ENCODE data around the gene SYNPO.

DNA sequence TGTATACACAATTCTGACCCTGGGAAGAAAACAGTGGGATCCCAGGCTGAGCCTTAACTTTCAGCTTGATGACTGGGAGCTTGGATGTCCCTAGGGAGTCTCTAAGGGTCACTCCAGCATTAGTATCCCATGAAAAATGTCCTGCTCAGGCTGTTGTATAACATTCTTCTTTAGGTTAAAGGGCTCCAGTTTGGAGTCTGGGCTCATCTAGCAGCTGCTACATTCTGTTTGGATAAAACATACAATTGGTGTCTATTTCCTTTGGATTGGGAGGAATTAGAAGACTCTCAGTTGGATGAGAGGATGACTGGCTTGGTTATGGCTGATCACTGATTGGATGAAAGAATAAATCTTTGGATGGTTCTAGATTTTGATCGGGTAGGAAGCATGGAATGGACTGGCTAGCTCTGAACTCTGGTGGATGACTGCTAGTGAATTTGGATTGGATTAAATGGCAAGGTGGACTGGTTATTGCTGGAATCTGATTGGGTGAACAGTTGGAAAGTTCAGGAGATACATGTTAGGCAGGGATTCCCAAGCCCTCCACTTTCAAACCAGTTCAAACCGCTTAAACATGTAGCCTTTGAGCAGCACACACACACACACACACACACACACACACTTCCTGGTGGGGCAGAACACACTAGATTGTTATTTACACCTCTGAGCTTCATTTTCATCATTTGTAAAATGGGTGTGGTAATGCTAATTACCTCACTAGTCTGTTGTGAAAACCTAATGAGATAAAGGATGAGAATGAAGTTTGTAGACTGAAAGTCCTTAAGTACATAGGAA lies 13.5 kb downstream of the SYNPO start:
- TF ChIP-seq NFIC (IDR thresholded peaks at IDR 0.05; ENCODE audit: borderline replicate concordance) (no peak), TCF12 (IDR thresholded peaks at IDR 0.05) (no peak), EZH2phosphoT487 (IDR thresholded peaks at IDR 0.05; ENCODE audit: borderline replicate concordance, low read depth) (no peak), JUND (IDR thresholded peaks at IDR 0.05) (no peak), RXRA (IDR thresholded peaks at IDR 0.05; ENCODE audit: borderline replicate concordance, low read depth) (no peak), RFX5 (IDR thresholded peaks at IDR 0.05; ENCODE audit: low read length) (no peak), RAD21 (IDR thresholded peaks at IDR 0.05; ENCODE audit: low read length) (no peak), EP300 (IDR thresholded peaks at IDR 0.05; ENCODE audit: borderline replicate concordance in 1 of 2, low read depth in 1 of 2, low read length in 1 of 2) (no peak)
- TF ChIP-seq, protein P1, sequence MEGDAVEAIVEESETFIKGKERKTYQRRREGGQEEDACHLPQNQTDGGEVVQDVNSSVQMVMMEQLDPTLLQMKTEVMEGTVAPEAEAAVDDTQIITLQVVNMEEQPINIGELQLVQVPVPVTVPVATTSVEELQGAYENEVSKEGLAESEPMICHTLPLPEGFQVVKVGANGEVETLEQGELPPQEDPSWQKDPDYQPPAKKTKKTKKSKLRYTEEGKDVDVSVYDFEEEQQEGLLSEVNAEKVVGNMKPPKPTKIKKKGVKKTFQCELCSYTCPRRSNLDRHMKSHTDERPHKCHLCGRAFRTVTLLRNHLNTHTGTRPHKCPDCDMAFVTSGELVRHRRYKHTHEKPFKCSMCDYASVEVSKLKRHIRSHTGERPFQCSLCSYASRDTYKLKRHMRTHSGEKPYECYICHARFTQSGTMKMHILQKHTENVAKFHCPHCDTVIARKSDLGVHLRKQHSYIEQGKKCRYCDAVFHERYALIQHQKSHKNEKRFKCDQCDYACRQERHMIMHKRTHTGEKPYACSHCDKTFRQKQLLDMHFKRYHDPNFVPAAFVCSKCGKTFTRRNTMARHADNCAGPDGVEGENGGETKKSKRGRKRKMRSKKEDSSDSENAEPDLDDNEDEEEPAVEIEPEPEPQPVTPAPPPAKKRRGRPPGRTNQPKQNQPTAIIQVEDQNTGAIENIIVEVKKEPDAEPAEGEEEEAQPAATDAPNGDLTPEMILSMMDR (IDR thresholded peaks at IDR 0.05), result no peak
- TF ChIP-seq, protein P2, sequence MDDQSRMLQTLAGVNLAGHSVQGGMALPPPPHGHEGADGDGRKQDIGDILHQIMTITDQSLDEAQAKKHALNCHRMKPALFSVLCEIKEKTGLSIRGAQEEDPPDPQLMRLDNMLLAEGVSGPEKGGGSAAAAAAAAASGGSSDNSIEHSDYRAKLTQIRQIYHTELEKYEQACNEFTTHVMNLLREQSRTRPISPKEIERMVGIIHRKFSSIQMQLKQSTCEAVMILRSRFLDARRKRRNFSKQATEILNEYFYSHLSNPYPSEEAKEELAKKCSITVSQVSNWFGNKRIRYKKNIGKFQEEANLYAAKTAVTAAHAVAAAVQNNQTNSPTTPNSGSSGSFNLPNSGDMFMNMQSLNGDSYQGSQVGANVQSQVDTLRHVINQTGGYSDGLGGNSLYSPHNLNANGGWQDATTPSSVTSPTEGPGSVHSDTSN (IDR thresholded peaks at IDR 0.05), result no peak
- TF ChIP-seq, protein P3, sequence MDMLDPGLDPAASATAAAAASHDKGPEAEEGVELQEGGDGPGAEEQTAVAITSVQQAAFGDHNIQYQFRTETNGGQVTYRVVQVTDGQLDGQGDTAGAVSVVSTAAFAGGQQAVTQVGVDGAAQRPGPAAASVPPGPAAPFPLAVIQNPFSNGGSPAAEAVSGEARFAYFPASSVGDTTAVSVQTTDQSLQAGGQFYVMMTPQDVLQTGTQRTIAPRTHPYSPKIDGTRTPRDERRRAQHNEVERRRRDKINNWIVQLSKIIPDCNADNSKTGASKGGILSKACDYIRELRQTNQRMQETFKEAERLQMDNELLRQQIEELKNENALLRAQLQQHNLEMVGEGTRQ (IDR thresholded peaks at IDR 0.05; ENCODE audit: borderline replicate concordance, low read depth, low read length), result no peak

All from SK-N-SH (cell line).